Measurements from ENCODE around the gene DOCK9. TPM values are rescaled to one million over a fixed set of nuclear protein-coding genes. Genes with fewer than 3 reads are reported as not detected.

DOCK9 gene
- total and polyA plus RNA-seq, 2 donors (not counting 1 experiment from before 2014, with no cell fraction given) = 18.5 to 28.0 TPM

DNA sequence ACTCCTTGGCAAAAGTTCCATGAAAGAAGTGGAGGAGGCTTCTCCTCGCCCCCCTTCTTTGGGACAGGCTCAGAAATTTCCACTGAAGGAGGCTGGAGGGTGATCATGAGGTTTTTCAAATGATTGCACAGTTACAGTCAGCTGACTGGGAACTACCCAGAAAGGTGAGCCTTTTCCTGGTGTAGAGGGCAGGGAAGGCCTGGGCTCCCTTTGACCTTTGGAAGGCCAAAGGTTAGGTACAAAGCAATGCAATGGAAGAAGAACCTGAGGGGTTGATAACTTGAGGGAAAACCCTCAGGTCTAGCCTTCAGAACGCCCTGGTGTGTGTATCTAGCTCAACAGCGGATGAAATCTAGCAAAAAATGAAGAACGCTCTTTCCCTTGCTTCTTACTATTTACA, 175.3 kb downstream of the DOCK9 start:
- intact Hi-C loops (cut with micrococcal nuclease) = no loop called here
- POLR2A ChIA-PET = no interaction called here
- Histone ChIP-seq H3K27ac (ENCODE audit: low read length in 2 of 2) (no peak overlapping the region), H3K9me3 (ENCODE audit: control extremely low read depth in 1 of 3, control insufficient read depth in 2 of 3, insufficient read depth in 1 of 3, low read length in 2 of 3) (no peaks in the 10 kb centered on the region), H3K4me3 (ENCODE audit: control extremely low read depth in 1 of 5, extremely low read depth in 1 of 5, insufficient read depth in 1 of 5, low read depth in 2 of 5, low read length in 4 of 5) (no peak overlapping the region), H3K27me3 (replicated peaks in 1 of 4; ENCODE audit: control extremely low read depth in 1 of 4, control insufficient read depth in 3 of 4, insufficient read depth in 4 of 4, low read length in 3 of 4) (no peaks in the 10 kb centered on the region), H3K4me2 (replicated peaks; ENCODE audit: low read depth, low read length, poor library complexity, severe bottlenecking) (no peak overlapping the region), H3K36me3 (replicated peaks in 1 of 2; ENCODE audit: control extremely low read depth in 1 of 2, control insufficient read depth in 1 of 2, extremely low read depth in 1 of 2, insufficient read depth in 2 of 2, low read length in 1 of 2) (peaks cover 0 to 9% of the 10 kb centered on the region in 2 experiments), H4K20me1 (ENCODE audit: control insufficient read depth, insufficient read depth, low read length, poor library complexity, severe bottlenecking) (no peaks in the 10 kb centered on the region), H2AFZ (ENCODE audit: insufficient read depth, low read depth, low read length, poor library complexity, severe bottlenecking) (no peak overlapping the region), H3K9ac (ENCODE audit: low read length) (no peak overlapping the region), H3K79me2 (ENCODE audit: control insufficient read depth, insufficient read depth, low read length) (no peaks in the 10 kb centered on the region), H3K4me1 (ENCODE audit: control insufficient read depth in 2 of 2, insufficient read depth in 2 of 2, low read length in 2 of 2) (no peaks in the 10 kb centered on the region)
- TF ChIP-seq, protein P1, sequence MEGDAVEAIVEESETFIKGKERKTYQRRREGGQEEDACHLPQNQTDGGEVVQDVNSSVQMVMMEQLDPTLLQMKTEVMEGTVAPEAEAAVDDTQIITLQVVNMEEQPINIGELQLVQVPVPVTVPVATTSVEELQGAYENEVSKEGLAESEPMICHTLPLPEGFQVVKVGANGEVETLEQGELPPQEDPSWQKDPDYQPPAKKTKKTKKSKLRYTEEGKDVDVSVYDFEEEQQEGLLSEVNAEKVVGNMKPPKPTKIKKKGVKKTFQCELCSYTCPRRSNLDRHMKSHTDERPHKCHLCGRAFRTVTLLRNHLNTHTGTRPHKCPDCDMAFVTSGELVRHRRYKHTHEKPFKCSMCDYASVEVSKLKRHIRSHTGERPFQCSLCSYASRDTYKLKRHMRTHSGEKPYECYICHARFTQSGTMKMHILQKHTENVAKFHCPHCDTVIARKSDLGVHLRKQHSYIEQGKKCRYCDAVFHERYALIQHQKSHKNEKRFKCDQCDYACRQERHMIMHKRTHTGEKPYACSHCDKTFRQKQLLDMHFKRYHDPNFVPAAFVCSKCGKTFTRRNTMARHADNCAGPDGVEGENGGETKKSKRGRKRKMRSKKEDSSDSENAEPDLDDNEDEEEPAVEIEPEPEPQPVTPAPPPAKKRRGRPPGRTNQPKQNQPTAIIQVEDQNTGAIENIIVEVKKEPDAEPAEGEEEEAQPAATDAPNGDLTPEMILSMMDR (IDR thresholded peaks at IDR 0.05) = no peak
- TF ChIP-seq EZH2 (IDR thresholded peaks at IDR 0.05; ENCODE audit: borderline replicate concordance, insufficient read depth, low read depth, low read length, poor library complexity, severe bottlenecking) = no peak
- CTCF ChIA-PET = no interaction called here
- DNase-seq = no peak
- H3K9me3 Mint-ChIP-seq (ENCODE audit: insufficient read depth) = no peaks in the 10 kb centered on the region
- no peak overlapping the region for H3K27ac Mint-ChIP-seq
- no peak for ATAC-seq (ENCODE audit: low read depth)
- no peak overlapping the region for H3K4me3 Mint-ChIP-seq
- no peaks in the 10 kb centered on the region for H3K27me3 Mint-ChIP-seq
- WGBS (ENCODE audit: insufficient coverage) = 100% methylated on average over 1 of the region's 4 CpGs
- no peaks in the 10 kb centered on the region for H3K4me1 Mint-ChIP-seq

DNA sequence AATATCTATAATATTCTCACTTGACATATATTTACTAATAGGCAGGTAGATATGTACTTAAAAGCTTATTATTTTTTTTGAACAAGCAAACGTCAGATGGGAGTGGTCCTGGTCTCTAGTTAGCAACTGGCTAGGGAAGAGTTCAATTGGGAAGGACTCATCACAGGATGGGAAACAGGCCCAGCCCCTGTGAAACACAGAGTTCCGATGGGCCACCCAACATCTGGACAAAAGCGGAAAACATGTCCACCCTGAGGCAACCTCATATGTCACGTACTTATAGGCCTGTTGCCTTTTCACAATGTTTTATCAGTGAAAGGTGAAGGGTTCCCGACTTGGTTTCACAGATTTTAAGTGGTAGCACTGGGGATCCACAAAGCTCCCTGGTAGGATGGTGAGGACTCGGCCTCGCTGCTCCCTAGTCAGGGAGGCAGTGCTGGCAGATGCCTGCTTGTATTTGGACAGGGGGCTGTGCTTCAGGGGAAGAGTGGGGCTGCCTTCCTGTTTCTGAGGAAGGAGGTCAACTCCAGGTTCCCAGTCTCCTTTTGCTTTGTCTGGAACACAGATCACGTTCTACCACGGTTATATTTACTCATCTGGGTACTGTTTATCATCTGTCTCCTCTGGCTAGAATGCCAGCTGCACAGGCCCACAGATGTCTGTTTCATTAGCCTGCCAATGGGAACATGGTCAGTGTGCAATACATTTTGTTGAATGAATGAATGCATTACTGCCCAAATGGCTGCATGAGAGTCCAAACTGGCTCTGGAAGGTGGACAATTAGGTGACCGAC, 176.0 kb downstream of the DOCK9 start:
- Histone ChIP-seq H3K36me3 (replicated peaks in 1 of 2; ENCODE audit: control extremely low read depth in 1 of 2, control insufficient read depth in 1 of 2, extremely low read depth in 1 of 2, insufficient read depth in 2 of 2, low read length in 1 of 2) (peaks cover 0 to 13% of the 10 kb centered on the region in 2 experiments), H4K20me1 (ENCODE audit: control insufficient read depth, insufficient read depth, low read length, poor library complexity, severe bottlenecking) (no peaks in the 10 kb centered on the region), H3K27me3 (replicated peaks in 1 of 4; ENCODE audit: control extremely low read depth in 1 of 4, control insufficient read depth in 3 of 4, insufficient read depth in 4 of 4, low read length in 3 of 4) (no peaks in the 10 kb centered on the region), H3K9me3 (ENCODE audit: control extremely low read depth in 1 of 3, control insufficient read depth in 2 of 3, insufficient read depth in 1 of 3, low read length in 2 of 3) (no peaks in the 10 kb centered on the region), H3K9ac (ENCODE audit: low read length) (no peak overlapping the region), H3K4me3 (ENCODE audit: control extremely low read depth in 1 of 5, extremely low read depth in 1 of 5, insufficient read depth in 1 of 5, low read depth in 2 of 5, low read length in 4 of 5) (no peak overlapping the region), H2AFZ (ENCODE audit: insufficient read depth, low read depth, low read length, poor library complexity, severe bottlenecking) (no peak overlapping the region), H3K4me2 (replicated peaks; ENCODE audit: low read depth, low read length, poor library complexity, severe bottlenecking) (no peak overlapping the region), H3K4me1 (ENCODE audit: control insufficient read depth in 2 of 2, insufficient read depth in 2 of 2, low read length in 2 of 2) (no peaks in the 10 kb centered on the region), H3K79me2 (ENCODE audit: control insufficient read depth, insufficient read depth, low read length) (no peaks in the 10 kb centered on the region), H3K27ac (ENCODE audit: low read length in 2 of 2) (no peak overlapping the region)
- CTCF ChIA-PET = no interaction called here
- DNase-seq (no peak), ATAC-seq (ENCODE audit: low read depth) (no peak)
- H3K4me3 Mint-ChIP-seq = no peak overlapping the region
- intact Hi-C loops (cut with micrococcal nuclease) = no loop called here
- TF ChIP-seq EZH2 (IDR thresholded peaks at IDR 0.05; ENCODE audit: borderline replicate concordance, insufficient read depth, low read depth, low read length, poor library complexity, severe bottlenecking) = no peak
- TF ChIP-seq, protein P1 (IDR thresholded peaks at IDR 0.05) = no peak
- WGBS (ENCODE audit: insufficient coverage) = 96% methylated on average over 8 of the region's 10 CpGs
- H3K4me1 Mint-ChIP-seq = no peaks in the 10 kb centered on the region
- no peaks in the 10 kb centered on the region for H3K27me3 Mint-ChIP-seq
- no peak overlapping the region for H3K27ac Mint-ChIP-seq
- H3K9me3 Mint-ChIP-seq (ENCODE audit: insufficient read depth) = no peaks in the 10 kb centered on the region
- POLR2A ChIA-PET = no interaction called here
